Panc1 (cell line): ENCODE data around the gene HDAC6.

Experiments used
- CTCF ChIP-seq: fragments of 450-650 bp; IDR thresholded peaks from 2 replicates; pipeline ENCODE4 v1.5.1; 2017; ENCODE audit warnings: mild to moderate bottlenecking
- POLR2AphosphoS5 ChIP-seq: IDR thresholded peaks from 2 replicates; pipeline ENCODE4 v1.6.1; 2012; ENCODE audit warnings: mild to moderate bottlenecking, low read depth, low read length, moderate library complexity
- REST ChIP-seq, 2 experiments: IDR thresholded peaks; 2 replicates each; pipeline ENCODE4 v1.6.1; 2011 to 2012; ENCODE audit warnings: low read depth in 2 of 2, control low read depth in 1 of 2, low read length in 1 of 2, mild to moderate bottlenecking in 1 of 2, moderate library complexity in 1 of 2; ENCODE audit not compliant: insufficient read depth in 1 of 2
- SIN3A ChIP-seq: IDR thresholded peaks from 2 replicates; pipeline ENCODE4 v1.6.1; 2012; ENCODE audit warnings: low read depth, mild to moderate bottlenecking, low read length, moderate library complexity, borderline replicate concordance; ENCODE audit not compliant: insufficient read depth
- TCF7L2 ChIP-seq: IDR thresholded peaks from 2 replicates; pipeline ENCODE4 v1.6.1; 2011; ENCODE audit warnings: mild to moderate bottlenecking, low read depth, low read length, inconsistent platforms

GRCh38 chrX:48793935-48794334 lies 7.9 kb upstream of the HDAC6 start:
- no peak for TF ChIP-seq CTCF
- TF ChIP-seq REST (IDR thresholded peaks at IDR 0.05; ENCODE audit: insufficient read depth in 1 of 2, low read depth in 2 of 2, low read length in 1 of 2), result no peak
- no peak for TF ChIP-seq POLR2AphosphoS5
- no peak for TF ChIP-seq TCF7L2
- TF ChIP-seq SIN3A, result no peak
